H1 (cell line): ENCODE results near the gene FMO4. TPM values are rescaled to one million over a fixed set of nuclear protein-coding genes. Genes with fewer than 3 reads are reported as not detected.

Experiments
- CHD7 ChIP-seq: fragments of 300-600 bp; sonication (generic); IDR thresholded peaks from 2 replicates; pipeline ENCODE4 v1.7.1; 2012; ENCODE audit warnings: low read length, moderate library complexity, mild to moderate bottlenecking, inconsistent platforms; ENCODE audit not compliant: insufficient replicate concordance
- SUZ12 ChIP-seq: fragments of 200-600 bp; sonication (generic); IDR thresholded peaks from 2 replicates; pipeline ENCODE4 v1.6.1; 2012; ENCODE audit warnings: mild to moderate bottlenecking, inconsistent platforms, low read length, moderate library complexity, mixed read lengths
- polyA plus RNA-seq, 7 experiments: library from polyadenylated mRNA; depleted of rRNA in 3 of 7; stranded (reverse) in 5 of 7; unstranded in 2 of 7; fragments of >200 nt in 5 of 7; fragments of 200-250 nt in 2 of 7; gene quantifications; 1 replicate in 5 of 7; 2 replicates in 1 of 7; 4 replicates in 1 of 7; pipeline versions ENCODE4 v1.2.1 to v1.2.3, GENCODE V29; 2011 to 2013; ENCODE audit warnings: missing spikeins in 2 of 7, mixed read lengths in 2 of 7
- total RNA-seq: library from RNA; stranded (reverse); fragmentation: NEBNext Ultra II Directional; extraction: Animal tissue kit (Norgen Biotek cat#: 25700); gene quantifications from 2 replicates; pipeline ENCODE4 v1.2.1, GENCODE V29; 2021

The FMO4 gene
- total and polyA plus RNA-seq, 2 of the 8 experiments (the other 6 are each of a cell fraction or from before 2014, with no cell fraction given) = 1.5 to 2.3 TPM

GRCh38 chr1:171296897-171297296 lies 17.1 kb upstream of the FMO4 start (continued):
- TF ChIP-seq CHD7 (no peak), SUZ12 (no peak)
- TF ChIP-seq, all 59 proteins: peak for 0
